GM21390 (cell line): ENCODE results near the gene DNAJB8.

ENCODE experiments used
- ATAC-seq: cut with Tn5 transposase; IDR thresholded peaks from one replicate; pipeline ENCODE4 v1.9.1; 2021; ENCODE audit not compliant: unreplicated experiment

The DNAJB8 gene

GRCh38 chr3:128469556-128469955, 2.9 kb upstream of the DNAJB8 start:
- no peak for ATAC-seq

GRCh38 chr3:128468791-128469527, 2.3 kb upstream of the DNAJB8 start:
- ATAC-seq, result no peak

- ATAC-seq, result no peak
Measured at GRCh38 chr3:128468285-128468790, 1.6 kb upstream of the DNAJB8 start.

GRCh38 chr3:128464702-128465101, 2.0 kb downstream of the DNAJB8 start:
- ATAC-seq, result no peak

GRCh38 chr3:128464188-128464587, 2.5 kb downstream of the DNAJB8 start:
- ATAC-seq, result no peak

GRCh38 chr3:128463771-128464170, 2.9 kb downstream of the DNAJB8 start:
- no peak for ATAC-seq

- no peak for ATAC-seq
Measured at GRCh38 chr3:128463354-128463753, 3.3 kb downstream of the DNAJB8 start.

- ATAC-seq, result no peak
Measured at GRCh38 chr3:128462931-128463330, 3.8 kb downstream of the DNAJB8 start.

- ATAC-seq, result no peak
Measured at GRCh38 chr3:128462341-128462910, 4.3 kb downstream of the DNAJB8 start.

GRCh38 chr3:128461731-128462130, 5.0 kb downstream of the DNAJB8 start:
- no peak for ATAC-seq

GRCh38 chr3:128459461-128459820, 7.2 kb downstream of the DNAJB8 start:
- ATAC-seq, result no peak

GRCh38 chr3:128458746-128459460, 7.8 kb downstream of the DNAJB8 start:
- ATAC-seq, result no peak

- no peak for ATAC-seq
Measured at GRCh38 chr3:128457937-128458336, 8.8 kb downstream of the DNAJB8 start.

GRCh38 chr3:128456776-128457715, 9.6 kb downstream of the DNAJB8 start:
- no peak for ATAC-seq

- no peak for ATAC-seq
Measured at GRCh38 chr3:128455786-128456748, 10.6 kb downstream of the DNAJB8 start.

GRCh38 chr3:128455116-128455515, 11.6 kb downstream of the DNAJB8 start:
- ATAC-seq, result no peak

GRCh38 chr3:128454310-128454618, 12.4 kb downstream of the DNAJB8 start:
- no peak for ATAC-seq

GRCh38 chr3:128453501-128454309, 13.0 kb downstream of the DNAJB8 start:
- no peak for ATAC-seq

- no peak for ATAC-seq
Measured at GRCh38 chr3:128452678-128453275, 13.9 kb downstream of the DNAJB8 start.
